Kidney capillary endothelial cell (primary cell): ENCODE results near the gene PDIA2.

Experiments used
- DNase-seq: peaks from one replicate; pipeline ENCODE4 v3.0.0-alpha.2; 2018; ENCODE audit warnings: low spot score

The PDIA2 gene

GRCh38 chr16:301235-301634 lies 18.3 kb downstream of the PDIA2 start:
- no peak for DNase-seq

GRCh38 chr16:301950-302349 lies 19.0 kb downstream of the PDIA2 start:
- no peak for DNase-seq

GRCh38 chr16:303760-304505 lies 21.0 kb downstream of the PDIA2 start:
- DNase-seq = no peak

DNA sequence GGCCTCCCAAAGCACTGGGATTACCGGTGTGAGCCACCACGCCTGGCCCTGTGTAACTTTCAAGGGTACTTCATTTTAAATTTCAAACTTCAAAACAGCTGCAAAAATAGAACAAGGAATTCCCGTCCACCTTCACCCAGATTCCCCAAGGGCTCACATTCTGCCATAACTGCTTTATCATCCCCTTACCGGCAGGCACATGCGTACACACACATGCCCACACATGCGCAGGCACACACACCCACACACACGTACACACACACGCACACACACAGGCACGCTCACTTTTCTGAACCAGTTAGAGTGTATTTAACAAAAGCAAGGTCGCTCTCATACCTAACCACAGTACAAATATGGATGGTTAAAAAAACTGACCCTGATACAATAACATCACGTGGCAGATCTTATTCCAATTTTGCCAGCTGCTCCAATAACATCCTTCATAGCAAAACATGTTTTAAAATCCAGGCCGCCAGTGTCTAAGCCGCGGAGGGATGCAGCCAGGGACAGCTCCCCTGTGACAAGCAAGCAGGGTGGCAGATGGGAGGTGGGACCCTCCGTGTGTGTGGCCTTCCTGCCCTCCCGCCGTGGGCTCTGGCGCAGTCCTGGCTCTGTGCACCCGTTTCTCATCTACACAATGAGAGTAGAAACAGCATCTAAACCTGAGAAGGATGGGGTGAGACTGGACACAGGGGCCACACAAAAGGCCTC lies 23.1 kb downstream of the PDIA2 start:
- DNase-seq = no peak

GRCh38 chr16:306911-307370 lies 24.0 kb downstream of the PDIA2 start:
- DNase-seq = no peak

DNA sequence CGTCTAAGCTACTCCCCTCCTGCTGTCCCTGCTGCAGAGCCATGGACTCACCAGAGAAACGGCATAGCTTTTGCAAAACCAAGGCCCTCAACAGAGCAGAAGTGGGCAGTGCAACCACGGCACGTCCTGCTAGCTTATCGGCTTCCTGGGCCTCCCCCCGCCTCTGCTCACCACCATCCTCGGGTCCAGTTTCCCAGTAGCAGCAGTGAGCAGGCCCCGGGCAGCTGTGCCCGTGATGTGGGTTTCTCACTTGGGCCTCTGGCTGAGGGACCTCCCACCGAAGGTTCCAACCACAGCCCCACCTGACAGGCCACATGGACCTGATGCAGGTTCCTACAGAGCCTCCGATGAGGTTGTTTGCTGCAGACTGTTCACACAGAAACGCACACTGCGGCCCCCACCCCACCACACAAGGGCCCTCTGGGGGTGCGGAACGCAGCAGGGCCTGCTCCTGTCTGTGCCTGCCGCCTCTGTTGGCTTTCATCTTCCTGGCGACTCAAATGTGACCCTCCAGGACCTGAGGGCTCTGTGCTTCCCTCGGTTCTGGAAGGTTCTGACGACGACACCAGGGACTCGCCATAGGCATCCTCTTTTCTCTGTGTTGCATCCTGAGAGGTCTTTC lies 24.8 kb downstream of the PDIA2 start:
- no peak for DNase-seq

DNA sequence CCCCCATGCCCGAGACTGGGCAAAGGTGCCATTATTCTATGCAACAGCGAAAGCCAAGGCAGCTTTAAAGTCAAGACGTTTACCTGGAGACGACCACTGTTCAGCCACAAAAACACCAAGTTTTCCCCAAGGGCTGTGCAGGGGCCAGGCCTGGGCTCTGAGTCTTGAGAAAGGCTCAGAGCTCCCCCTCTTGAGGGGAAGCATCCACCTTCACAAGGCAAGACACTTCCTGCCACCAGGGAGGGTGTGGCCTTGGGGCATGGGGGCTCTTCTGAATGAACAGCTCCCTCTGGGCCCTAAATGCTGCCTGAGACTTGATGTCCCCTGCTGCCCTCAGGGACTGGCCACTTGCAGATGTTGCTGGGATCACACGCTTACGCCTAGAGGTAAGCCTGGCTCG lies 26.5 kb downstream of the PDIA2 start:
- no peak for DNase-seq

DNA sequence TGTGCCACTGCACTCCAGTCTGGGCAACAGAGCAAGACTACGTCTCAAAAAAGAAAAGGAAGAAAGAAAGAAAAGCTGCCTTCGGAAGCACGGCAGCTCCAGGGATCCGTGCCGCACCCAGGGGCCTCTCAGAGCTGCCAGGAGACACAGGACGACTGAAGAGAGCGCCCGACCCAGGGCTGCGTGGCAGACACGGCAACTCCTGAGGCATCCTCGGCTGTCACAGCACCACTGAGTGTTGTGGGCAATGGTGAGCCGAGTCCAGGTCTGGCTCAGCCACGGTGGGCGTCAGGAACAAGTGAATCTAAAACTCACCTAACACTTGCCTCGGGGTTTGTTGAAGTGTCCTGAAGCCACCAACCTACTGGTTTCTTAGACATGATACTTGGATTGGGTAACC lies 28.8 kb downstream of the PDIA2 start:
- DNase-seq = no peak

DNA sequence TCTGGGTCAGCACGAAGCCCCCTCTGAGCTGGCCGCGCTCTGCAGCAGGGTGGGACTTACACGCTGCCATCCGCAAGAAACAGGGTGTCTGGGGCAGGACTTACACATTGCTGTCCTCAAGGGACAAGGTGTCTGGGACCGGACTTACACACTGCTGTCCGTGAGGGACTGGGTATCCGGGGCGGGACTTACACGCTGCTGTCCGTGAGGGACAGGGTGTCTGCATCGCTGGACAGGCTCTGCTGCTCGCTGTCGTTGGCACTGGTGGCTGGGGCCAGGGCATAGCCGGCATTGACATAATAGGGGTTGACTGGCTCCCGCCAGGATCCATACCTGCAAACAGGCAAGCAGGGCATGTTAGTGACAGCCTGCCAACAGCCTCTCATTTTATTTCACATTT lies 31.4 kb downstream of the PDIA2 start:
- DNase-seq = no peak

DNA sequence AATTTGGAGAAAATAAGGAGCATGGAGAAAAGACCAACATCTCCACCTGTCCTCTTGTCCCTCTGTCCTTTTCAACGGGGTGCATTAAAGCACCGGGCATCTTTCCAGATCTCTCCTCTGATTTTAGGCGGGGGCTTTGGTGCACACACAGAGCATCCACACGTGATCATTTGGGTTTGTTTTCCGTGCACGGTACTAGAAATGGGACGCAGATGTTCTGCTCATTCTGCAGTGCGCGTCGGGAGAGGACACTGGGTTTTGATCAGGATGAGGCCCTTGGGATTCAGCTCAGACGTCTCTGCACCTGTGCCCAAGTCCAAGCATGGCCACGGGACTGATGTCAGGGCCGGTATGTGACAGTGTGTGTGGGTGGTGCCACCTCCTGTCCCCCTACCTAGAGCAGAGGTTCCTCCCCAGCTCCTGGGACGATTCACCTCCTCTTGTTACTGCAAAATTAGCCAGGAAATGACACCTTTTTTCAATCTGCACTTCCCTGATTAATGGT lies 31.9 kb downstream of the PDIA2 start:
- no peak for DNase-seq

DNA sequence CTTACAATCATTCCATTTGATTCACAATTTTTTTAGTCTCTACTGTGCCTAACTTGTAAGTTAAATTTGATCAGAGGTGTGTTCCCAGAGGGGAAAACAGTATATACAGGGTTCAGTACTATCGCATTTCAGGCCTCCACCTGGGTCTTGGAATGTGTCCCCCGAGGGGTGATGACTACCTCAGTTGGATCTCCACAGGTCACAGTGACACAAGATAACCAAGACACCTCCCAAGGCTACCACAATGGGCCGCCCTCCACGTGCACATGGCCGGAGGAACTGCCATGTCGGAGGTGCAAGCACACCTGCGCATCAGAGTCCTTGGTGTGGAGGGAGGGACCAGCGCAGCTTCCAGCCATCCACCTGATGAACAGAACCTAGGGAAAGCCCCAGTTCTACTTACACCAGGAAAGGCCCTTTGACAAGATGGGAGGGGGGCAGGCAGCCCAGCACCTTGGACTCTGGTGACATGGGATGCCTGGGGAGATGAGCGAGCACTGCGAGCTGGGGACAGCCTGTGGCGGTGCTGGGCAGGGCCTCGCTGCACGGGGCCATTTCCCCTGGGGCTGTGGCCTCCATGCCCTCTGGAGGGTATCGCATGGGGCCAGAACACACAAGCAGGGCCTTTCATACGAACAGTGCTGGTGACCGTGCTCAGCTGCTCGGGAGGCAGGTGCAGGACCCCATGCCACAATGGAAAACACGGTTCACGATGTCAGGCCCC lies 33.9 kb downstream of the PDIA2 start:
- no peak for DNase-seq

- DNase-seq = no peak
These were observed 34.6 kb downstream of the PDIA2 start for GRCh38 chr16:317583-317982.

DNA sequence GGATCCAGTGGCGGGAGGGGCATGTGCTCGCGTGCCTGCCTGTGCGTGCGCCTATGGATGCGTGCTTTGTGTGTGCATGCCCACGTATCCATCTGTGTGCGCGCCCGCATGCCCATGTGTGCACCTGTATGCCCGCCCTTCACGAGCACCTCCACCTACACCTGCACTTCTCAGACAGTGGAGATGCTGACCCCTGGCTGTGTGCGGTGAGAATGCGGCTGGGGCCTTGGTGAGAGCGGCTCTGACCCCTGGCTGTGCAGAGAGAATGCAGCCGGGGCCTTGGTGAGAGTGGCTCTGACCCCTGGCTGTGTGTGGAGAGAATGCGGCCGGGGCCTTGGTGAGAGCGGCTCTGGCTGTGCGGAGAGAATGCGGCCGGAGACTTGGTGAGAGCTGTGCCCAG lies 35.7 kb downstream of the PDIA2 start:
- DNase-seq = no peak

GRCh38 chr16:320206-320605 lies 37.2 kb downstream of the PDIA2 start:
- DNase-seq = no peak

GRCh38 chr16:321532-321931 lies 38.6 kb downstream of the PDIA2 start:
- DNase-seq = no peak

- no peak for DNase-seq
These were observed 39.6 kb downstream of the PDIA2 start for GRCh38 chr16:322476-323143.

- DNase-seq = no peak
These were observed 41.2 kb downstream of the PDIA2 start for GRCh38 chr16:324201-324450.

DNA sequence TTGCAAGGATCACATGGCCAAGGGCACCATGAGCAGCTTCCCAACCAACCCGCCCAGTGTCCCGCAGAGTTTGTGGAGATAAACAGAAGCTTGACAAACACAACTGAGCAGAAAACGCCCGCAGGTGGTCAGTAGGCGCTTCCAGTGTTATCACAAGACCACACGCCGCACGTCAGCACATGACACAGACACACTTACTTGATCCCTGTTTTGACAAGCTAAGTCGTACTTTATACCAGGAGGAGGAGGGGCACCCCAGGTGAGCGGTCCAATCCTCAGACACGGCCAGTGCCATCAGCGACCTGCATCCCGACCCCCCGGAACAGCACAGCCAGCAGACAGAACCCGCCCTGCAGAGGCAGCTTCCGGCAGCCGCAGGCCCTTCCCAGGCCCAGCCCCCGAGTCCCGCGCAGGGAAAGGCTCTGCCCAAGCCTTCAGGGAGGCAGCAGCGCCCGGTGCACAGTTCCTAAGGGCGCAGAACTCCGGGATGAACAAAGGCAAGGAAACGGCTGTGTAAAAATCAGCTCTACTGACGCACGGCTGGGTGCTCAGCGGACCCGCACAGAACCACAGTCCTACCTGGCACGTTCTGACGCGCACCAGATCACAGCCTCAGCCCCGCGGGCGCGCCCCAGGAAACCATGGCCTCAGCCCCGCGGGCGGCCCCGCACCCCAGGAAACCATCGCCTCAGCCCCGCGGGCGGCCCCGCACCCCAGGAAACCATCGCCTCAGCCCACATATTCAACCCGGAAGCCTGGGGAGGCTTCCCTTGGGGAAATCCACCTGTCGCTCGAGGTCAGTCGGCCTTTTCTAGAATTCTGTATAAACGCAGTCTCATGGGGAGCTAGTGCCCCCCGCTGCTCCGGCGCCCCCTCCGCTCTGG lies 41.7 kb downstream of the PDIA2 start:
- DNase-seq = no peak

DNA sequence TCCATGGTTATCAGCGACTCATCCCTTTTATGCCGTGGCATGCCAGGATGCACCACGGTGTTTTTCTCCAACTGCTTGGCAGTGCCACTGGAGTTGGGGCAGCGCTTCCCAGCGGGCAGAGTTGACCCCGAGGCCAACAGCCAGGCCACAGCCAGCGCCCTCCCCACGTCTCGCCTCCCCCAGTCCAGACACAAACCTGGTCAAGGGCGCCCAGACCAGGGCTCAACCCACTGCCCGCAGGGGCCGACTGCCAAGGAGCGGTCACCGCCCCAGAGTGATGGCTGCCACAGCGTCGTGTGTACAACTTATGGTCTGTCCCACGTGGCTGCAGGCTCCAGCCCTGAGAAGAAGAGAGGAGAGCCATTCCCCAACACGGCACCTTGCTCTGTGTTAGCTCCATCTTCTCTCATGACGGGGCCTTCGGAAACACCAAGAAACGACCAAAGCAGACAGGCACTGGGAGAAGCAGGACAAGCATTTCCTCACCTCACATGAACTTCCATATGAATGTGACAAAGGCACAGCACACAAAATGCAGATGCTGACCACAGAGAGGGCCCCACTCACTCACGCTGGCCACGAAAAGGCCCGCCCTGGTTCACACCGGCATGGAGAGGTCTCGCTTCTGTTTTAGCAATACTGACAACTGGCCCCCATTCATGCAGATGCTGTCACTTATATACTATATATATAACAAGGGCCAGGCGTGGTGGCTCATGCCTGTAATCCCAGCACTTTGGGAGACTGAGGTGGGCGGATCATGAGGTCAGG lies 42.6 kb downstream of the PDIA2 start:
- DNase-seq = no peak

DNA sequence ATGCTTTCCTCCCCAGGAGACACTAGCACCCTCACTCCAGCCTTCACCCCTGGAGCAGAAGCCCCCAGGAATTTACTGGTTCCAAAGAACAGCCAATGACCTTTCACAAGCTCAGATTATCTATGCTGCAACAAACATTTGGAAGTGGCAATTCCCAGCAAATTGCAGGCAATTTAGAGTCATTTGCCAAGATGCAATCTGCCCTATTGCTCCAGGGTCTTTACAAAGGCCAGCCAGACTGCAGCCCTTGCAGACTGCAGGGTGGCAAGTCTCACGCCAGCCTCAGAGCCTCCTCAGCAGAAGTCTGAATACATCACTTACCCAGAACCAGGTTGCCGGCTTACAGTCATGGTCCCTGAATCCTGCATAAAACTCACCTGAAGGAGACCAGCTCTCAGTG lies 47.8 kb downstream of the PDIA2 start:
- DNase-seq = no peak
